OCI-LY1 (cell line): ENCODE data around the gene ZNF451.

Experiments used
- EZH2 ChIP-seq: fragments of 200-600 bp; sonication (generic), shearing (Covaris generic); IDR thresholded peaks from 2 replicates; pipeline ENCODE4 v1.8.0; 2017; ENCODE audit warnings: borderline replicate concordance, mixed run types, mild to moderate bottlenecking, antibody characterized with exemption, low read length, moderate library complexity, mixed read lengths
- TF ChIP-seq, protein P1 (sequence below): fragments of 200-600 bp; sonication (generic), shearing (Covaris generic); IDR thresholded peaks from 2 replicates; pipeline ENCODE4 v1.5.1; 2017; ENCODE audit warnings: mild to moderate bottlenecking, antibody characterized with exemption, low read length, moderate library complexity, mixed read lengths

DNA sequence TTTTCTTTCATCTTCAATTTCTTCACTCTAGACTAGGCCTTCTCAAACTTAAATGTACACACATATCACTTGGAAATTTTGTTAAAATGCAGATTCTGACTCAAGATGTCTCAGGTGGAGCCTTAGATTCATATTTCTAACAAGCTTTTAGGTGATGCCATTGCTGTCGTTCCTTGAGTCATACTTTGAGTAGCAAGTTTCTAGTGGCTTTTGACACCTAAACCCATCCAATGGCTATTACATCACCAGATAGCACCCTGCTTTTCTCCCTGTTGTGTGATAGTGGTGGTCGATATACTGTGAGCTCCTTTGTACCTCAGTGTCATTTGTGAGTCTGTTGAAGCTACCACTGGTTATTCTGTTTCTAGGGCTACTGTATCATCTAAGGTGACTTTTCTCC lies 47.4 kb downstream of the ZNF451 start:
- TF ChIP-seq, protein P1, sequence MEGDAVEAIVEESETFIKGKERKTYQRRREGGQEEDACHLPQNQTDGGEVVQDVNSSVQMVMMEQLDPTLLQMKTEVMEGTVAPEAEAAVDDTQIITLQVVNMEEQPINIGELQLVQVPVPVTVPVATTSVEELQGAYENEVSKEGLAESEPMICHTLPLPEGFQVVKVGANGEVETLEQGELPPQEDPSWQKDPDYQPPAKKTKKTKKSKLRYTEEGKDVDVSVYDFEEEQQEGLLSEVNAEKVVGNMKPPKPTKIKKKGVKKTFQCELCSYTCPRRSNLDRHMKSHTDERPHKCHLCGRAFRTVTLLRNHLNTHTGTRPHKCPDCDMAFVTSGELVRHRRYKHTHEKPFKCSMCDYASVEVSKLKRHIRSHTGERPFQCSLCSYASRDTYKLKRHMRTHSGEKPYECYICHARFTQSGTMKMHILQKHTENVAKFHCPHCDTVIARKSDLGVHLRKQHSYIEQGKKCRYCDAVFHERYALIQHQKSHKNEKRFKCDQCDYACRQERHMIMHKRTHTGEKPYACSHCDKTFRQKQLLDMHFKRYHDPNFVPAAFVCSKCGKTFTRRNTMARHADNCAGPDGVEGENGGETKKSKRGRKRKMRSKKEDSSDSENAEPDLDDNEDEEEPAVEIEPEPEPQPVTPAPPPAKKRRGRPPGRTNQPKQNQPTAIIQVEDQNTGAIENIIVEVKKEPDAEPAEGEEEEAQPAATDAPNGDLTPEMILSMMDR, result no peak
- no peak for TF ChIP-seq EZH2
